Ovary (tissue), 3 donors: ENCODE measurements around the gene ZFAND2A.

Experiments
- POLR2A ChIP-seq: fragments of 450-650 bp; IDR thresholded peaks from one replicate; pipeline ENCODE4 v1.6.1; 2017; ENCODE audit warnings: antibody characterized with exemption, mild to moderate bottlenecking, moderate library complexity
- TF ChIP-seq, protein P1 (sequence below), 3 donors: fragments of 450-650 bp in 2 of 3; fragments of 200-600 bp in 1 of 3; IDR thresholded peaks; one replicate each; pipeline versions ENCODE4 v1.5.1 to v1.8.0; 2016 to 2022; ENCODE audit warnings: antibody characterized with exemption in 3 of 3, mild to moderate bottlenecking in 1 of 3
- donor health status: DM: no; HTN: no; CAD: no.

DNA sequence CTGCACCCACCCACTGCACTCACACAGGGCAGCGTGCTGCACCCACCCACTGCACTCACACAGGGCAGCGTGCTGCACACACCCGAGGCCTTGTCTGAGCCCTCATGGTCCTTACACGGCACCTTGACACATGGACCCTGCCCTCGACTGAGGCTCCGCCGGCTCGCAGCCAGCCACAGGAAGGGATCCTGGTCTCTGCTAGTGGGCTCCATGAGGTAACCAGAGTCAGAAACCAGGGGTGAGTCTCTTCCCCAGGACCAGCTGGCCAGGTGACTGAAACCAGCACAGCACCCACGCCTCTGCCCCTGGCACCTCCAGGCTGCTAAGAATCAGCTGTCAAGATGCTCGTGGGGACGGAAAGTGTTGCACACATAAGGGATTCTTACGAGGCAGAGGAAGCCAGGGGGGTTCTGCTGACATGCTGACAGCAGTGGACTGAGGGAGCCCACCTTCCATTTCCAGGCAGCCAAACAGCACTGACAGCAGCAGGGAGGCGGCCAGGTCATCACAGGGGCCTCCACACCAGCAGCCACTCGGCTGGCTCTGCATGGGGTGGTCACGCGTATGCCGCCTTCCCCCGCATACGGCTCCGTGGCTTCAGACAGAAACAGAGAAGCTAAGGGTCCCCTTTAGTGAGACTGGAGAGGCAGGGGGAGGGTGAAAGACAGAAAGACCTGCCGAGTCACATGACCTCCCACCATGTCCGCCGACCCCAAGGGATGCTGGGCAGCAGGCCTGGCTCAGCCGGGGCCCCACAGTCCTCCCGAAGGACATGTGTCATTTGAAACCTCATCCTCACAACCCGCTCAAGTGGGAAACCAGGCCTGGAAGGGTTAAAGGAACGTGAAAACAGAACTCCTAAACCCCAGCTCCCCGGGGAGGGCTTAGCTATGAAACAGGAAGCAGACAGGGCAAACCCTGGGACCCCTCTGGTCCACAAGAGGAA, 37.8 kb downstream of the ZFAND2A start:
- TF ChIP-seq, protein P1, sequence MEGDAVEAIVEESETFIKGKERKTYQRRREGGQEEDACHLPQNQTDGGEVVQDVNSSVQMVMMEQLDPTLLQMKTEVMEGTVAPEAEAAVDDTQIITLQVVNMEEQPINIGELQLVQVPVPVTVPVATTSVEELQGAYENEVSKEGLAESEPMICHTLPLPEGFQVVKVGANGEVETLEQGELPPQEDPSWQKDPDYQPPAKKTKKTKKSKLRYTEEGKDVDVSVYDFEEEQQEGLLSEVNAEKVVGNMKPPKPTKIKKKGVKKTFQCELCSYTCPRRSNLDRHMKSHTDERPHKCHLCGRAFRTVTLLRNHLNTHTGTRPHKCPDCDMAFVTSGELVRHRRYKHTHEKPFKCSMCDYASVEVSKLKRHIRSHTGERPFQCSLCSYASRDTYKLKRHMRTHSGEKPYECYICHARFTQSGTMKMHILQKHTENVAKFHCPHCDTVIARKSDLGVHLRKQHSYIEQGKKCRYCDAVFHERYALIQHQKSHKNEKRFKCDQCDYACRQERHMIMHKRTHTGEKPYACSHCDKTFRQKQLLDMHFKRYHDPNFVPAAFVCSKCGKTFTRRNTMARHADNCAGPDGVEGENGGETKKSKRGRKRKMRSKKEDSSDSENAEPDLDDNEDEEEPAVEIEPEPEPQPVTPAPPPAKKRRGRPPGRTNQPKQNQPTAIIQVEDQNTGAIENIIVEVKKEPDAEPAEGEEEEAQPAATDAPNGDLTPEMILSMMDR (IDR thresholded peaks at IDR 0.05), result no peak
- TF ChIP-seq POLR2A, result no peak
